GM04504 (cell line): Measurements from ENCODE around the gene KCNIP3.

ENCODE experiments used
- DNase-seq: peaks from one replicate; pipeline ENCODE4 v3.0.0-alpha.2; 2012; ENCODE audit warnings: low read depth

KCNIP3 gene

GRCh38 chr2:95294579-95295250, 2.4 kb upstream of the KCNIP3 start:
- DNase-seq, result no peak

GRCh38 chr2:95295376-95295775, 1.8 kb upstream of the KCNIP3 start:
- DNase-seq, result no peak

DNA sequence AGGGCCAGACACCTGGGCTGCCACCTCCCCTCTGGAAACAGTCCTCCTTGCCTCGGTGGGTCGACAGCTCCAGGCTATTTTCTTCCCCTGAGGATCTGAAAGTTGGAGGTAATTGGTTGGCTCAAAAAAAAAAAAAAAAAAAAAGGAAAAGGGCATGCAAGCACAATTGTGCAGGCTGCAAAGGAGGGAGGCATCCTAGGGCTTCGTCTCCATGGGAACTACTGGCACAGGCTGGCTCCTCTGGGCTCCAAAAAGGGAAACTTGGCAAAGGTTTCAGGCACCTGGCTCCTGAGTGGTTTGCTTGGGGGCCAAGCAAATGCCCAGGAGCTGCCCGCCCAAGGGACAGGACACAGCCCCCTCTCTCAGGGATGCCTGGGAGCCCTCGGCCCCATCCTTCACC, 1.1 kb upstream of the KCNIP3 start:
- DNase-seq, result no peak

- no peak for DNase-seq
Observed at GRCh38 chr2:95297639-95298395, 670 bp downstream of the KCNIP3 start.

- DNase-seq, result no peak
Observed at GRCh38 chr2:95298486-95299111, 1.5 kb downstream of the KCNIP3 start.

DNA sequence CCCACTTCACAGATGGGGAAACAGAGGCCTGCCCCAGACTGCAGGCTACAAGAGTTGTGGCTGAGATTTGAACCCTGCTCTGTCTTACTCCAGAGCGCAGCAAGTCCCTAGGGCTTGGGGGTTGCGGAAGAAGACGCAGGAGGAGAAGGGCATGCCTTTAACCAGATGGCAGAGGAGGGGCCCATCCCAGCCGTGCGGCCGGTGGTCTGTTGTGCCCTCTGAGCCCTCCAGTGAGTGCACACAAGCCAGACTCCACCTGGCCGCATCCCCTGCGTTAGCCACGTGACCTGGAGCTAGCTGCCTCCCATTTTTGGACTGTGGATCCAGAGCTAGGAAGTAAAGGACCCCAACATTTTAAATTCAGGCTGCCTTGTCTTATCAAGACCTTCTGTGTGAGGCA, 2.8 kb downstream of the KCNIP3 start:
- DNase-seq, result no peak

DNA sequence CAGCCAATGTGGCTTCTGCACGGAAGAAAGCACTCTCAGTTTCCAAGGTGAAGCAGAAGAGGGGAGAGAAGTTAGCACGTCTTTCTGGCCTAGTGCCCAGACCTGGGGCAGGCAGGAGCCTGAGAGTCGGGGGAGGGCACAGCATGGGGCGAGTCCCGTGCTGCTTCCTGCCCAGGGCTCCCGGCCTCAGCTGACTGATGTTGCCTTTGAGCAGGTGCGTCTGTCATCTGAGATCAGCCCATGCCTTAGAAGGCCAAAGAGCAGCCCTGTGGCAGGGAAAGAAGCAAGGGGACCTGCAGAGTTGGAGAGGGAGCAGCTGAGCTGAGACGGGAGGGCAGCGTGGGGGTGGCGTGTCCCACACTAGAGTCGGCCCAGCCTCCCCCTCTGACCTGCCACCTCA, 3.3 kb downstream of the KCNIP3 start:
- DNase-seq, result no peak

GRCh38 chr2:95301186-95301585, 4.0 kb downstream of the KCNIP3 start:
- DNase-seq, result no peak

GRCh38 chr2:95301876-95302641, 4.9 kb downstream of the KCNIP3 start:
- DNase-seq, result no peak

- DNase-seq, result no peak
Observed at GRCh38 chr2:95303191-95303919, 6.2 kb downstream of the KCNIP3 start.

GRCh38 chr2:95305380-95306061, 8.4 kb downstream of the KCNIP3 start:
- DNase-seq, result no peak

GRCh38 chr2:95306336-95306895, 9.3 kb downstream of the KCNIP3 start:
- DNase-seq, result no peak

DNA sequence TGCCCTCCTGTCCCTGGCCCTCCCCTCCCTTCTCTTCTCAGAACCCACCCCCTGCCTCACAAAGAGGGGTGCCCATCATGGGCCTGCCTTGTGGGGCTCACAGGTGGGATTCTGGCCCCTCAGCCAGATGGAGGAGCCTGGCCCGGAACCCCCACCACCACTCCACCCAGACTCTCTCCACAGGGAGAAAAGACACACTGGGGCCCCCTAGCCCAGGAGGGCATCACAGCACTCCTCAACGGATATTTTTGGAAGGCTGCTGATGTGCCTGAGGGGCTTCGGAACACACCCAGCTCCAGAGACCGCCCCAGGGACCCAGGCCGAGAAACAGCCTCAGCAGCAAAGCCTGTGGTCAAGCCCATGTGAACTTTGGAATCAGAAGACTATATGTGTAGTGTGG, 9.9 kb downstream of the KCNIP3 start:
- DNase-seq, result no peak

GRCh38 chr2:95307878-95308277, 10.7 kb downstream of the KCNIP3 start:
- DNase-seq, result no peak

GRCh38 chr2:95308426-95308990, 11.4 kb downstream of the KCNIP3 start:
- DNase-seq, result no peak

DNA sequence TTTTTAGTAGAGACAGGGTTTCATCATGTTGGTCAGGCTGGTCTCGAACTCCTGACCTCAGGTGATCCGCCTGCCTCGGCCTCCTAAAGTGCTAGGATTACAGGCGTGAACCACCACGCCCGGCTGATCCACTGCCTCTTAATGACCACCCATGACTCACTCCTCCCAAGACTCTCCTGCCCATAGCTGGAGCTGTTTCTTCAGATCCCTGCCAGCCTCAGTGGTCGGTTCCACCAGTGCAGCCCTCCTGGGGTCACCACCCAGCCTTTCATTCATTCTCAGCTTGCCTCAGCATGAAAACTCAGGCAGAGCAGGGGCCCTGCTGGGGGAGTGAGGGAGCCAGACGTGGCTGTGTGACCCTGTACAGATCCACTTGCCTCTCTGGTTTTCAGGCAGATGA, 12.5 kb downstream of the KCNIP3 start:
- no peak for DNase-seq

DNA sequence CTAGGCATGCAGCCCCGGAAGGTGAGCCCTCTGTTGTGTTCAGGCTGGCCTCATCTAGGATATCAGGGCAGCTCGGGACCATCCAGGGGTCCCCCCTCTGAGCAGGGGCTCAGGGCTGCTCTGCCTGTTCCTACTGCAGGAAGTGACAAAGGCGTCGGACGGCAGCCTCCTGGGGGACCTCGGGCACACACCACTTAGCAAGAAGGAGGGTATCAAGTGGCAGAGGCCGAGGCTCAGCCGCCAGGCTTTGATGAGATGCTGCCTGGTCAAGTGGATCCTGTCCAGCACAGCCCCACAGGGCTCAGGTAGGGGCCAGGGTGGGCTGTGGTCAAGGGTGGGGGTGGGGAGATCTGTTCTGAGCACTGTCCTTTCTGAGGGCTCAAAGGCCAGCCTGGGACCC, 13.1 kb downstream of the KCNIP3 start:
- DNase-seq, result no peak

DNA sequence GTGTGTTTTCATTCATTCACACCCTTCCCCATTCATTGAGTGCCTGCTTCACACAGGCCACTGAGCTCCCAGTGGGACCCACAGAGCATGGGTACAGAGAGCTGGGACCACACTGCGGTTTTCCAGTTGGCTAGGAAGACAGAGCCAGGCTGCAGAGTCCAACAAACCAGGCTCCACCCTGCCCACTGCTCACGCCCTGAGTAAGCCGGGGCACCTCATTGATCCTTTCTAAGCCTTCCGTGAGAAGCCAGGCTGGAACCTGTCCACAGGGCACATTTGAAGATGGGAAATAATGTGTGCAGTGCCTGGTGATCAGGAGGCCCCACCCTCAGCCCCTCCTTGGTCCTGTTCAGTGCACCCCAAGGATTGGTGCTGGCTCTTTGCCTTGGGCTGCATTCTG, 13.5 kb downstream of the KCNIP3 start:
- DNase-seq, result no peak

- DNase-seq, result no peak
Observed at GRCh38 chr2:95311815-95312542, 14.8 kb downstream of the KCNIP3 start.
